HG02678 (cell line): ENCODE measurements around the gene PLD4.

Source experiments
- ATAC-seq: cut with Tn5 transposase; IDR thresholded peaks from one replicate; pipeline ENCODE4 v1.9.1; 2021; ENCODE audit warnings: mild to moderate bottlenecking, moderate library complexity; ENCODE audit not compliant: unreplicated experiment

Gene PLD4

GRCh38 chr14:104973135-104973384, 48.4 kb downstream of the PLD4 start:
- no peak for ATAC-seq

DNA sequence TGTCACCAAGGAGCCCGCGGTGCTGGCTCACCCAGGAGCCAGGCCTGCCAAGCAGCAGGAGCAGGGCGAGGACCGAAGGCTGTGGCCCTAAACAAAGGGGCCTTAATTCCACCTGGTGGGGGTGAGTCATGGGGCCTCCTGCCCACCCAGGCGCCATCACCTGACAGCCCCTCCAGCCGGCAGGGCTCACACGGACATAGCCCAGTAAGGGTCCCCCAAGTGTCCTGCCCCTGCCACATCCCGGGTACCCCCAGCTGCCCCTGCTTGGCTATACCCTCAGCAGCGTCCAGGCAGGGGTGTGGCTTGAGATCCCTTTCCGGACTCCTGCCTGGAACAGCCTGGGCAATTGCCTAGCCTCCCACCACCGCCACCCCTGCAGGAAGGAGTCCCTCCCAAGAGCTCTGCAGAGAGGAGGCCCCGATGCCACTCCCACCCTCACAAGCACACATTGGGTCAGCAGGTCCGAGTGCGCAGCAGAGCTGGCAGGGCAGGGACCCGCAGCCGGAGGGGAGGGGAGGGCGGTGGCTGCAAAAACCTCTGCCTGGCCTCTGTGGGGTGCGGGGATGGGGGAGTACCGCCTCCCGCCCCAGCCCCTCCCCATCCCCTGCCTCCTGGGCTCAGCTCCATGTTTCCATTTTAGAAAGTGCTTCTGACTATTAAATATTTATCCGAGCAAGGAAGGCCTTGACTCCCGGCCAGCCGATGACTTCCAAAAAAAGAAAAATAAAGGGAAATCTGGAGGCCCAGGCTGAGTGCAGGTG, 48.9 kb downstream of the PLD4 start:
- no peak for ATAC-seq

GRCh38 chr14:104974146-104974541, 49.5 kb downstream of the PLD4 start:
- no peak for ATAC-seq

DNA sequence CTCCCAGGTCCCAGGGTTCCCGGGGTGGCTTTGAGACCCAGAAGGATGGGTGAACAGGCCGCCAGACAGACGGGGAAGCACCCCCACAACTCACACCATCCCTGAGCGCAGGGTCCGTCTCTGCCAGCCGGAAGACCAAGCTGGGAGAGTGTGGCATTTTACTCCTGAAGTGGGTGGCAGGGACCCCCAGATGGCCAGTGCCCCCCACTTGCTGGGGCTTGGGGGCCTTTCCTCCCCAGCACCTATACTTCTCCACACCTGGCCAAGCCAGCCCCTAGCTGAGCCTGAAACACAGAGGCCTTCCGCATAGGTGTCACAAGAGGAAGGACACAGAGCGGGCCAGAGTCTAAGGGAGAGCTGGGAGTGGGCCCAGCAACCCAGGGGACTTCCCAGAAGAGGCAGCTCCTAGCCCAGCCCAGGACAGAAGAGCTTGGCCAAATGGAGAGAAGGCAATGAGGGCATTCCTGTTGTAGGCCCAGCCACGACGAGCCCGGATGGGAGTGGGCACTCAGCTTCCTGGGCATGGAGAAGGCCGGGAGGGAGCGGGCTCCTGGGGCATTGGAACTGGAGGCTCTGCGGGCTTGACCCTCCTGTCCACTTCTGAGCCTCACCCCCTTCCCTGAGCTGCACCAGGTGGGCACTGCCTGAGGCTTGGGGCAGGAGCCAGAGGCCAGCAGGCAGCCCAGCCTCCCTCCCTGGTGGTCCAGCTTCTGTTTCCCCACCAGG, 50.1 kb downstream of the PLD4 start:
- ATAC-seq, result no peak

- ATAC-seq, result no peak
Observed at GRCh38 chr14:104975481-104976197, 51.0 kb downstream of the PLD4 start.

- no peak for ATAC-seq
Observed at GRCh38 chr14:104976198-104977007, 51.7 kb downstream of the PLD4 start.

- no peak for ATAC-seq
Observed at GRCh38 chr14:104977008-104977680, 52.5 kb downstream of the PLD4 start.

DNA sequence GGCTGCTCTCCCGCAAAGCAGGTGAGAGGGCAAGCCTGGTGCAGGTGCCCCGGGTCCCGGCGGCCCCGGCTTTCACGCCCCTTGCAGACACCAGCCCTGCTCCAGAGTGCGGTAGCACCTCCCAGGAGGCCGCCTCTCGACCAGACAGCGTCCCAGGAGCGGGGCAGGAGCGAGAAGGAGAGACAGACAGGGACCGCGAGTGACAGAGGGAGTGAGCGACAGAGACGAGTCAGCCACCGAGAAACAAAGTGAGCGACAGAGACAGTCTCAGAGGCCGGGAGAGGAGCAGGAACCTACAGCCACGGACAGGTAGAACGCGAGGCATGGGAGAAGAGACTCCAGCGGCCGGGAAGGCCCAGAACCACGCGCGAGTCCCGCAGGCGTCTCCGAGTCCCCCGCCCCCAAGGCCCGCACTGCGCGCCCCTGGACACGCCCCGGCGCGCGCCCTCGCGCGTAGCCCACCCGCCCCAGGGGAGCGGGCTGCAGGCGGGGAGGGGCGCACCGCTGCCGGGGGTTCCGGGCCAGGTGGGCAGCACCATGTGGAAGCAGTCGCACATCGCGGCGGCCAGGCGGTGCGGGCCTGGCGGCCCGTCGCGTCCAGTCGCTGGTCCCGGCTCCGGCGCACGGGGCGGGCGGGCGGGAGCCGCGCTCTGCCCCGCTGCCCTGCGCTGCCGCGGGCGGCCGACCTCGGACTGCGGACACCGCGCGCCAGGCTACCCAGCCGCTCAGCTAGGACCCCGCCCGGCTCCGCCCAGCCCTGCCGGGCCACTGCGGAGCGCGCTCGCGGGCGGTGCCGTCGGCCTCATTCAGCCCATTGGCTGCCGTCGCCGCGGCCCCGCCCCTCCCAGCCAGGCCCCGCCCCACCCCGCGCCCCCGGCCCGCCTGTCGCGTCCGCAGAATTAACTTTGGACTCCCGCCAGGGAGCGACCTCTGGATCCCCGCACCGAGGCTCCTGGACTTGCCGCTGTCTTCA, 53.3 kb downstream of the PLD4 start, which contains the start of gene AHNAK2:
Gene AHNAK2 (minus strand): TSS at position 694 of the 973 bp plus-strand sequence. CDS start 137 bp downstream, at position 557.
- ATAC-seq, result no peak

DNA sequence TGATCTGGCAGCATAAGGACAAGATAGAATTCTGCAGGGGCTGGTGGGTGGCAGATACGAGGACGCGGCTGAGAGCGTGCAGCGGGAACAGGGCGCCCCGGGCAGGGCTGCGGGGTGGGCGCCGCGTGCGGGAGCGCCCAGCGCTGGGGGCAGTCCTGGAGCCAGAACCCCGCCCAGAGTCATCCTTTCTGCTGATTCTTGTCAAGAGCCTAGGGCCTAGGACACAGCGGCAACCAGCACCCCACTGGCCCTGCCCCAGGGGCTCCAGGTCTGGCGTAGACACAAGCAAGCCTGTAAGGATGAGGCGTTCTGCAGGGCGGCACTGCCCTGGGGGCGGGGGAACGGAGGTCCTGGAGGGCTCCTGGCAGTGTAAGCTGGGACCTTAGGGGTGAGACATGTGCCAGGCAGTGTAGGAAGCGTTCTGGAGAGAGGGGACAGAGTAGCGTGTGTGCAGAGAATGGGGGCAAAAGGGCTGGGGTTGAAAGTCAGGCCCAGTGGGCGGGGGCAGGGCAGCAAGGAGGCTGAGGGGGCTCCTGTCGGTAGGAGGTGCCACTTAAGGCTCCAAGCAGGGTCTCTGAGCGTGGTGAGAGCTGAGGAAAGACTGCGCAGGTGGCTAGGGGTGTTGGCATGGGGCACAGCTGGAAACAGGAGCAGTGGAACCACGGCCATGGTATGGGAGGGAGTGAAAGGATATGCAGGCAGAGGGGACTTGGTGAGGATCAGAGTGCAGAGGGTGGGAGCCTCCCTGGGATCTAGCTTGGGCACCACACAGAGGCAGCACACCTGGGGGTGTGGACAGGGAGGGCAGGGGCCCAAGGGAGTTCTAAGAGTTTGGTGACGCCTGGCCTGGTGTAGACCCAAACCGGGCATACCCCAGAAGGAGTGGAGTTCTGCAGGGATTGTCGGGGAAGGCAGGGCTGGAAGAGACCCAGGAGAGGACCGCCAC, 54.3 kb downstream of the PLD4 start:
- ATAC-seq, result no peak

- ATAC-seq, result no peak
Observed at GRCh38 chr14:104979758-104980610, 55.3 kb downstream of the PLD4 start.

GRCh38 chr14:104980611-104981531, 56.2 kb downstream of the PLD4 start:
- no peak for ATAC-seq

DNA sequence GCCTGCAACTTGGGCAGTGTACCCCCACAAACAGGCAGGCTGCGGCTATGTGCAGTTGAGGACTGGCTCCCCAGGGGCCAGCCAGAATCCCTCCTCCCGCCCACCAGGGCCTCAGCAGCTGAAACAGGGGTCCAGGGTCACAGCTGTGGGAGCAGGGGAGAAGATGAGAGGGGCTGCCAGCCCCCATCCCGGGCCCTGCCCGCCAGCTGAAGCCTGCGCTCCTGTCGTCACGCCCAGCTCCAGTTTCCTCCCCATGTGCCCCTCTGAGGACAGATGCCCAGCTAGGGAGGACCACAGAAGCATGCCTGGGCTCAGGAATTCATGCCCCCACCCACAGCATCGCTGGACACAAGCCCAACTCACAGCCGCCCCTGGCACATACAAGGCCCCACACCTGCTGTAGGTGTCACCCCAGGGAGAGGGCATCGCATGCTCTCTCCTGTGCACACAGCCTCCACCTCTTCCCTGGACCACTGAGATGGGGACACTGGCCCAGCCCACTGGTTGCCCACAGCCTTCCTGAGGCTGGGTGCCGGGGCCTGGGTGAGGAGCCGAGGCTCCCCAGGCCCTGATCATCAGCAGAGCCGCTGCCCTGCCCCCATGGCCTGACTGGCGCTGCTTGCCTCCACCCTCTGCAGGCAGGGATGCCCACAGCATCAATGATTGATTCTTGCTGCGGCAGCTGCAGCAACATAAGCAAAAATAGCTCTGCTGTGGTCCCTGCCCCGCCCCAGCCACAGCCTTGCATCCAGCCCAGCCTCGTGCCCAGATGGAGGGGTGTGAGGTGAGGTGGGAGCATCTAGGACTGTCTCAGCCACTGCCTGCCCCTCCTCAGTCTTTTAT, 57.2 kb downstream of the PLD4 start:
- ATAC-seq, result no peak

DNA sequence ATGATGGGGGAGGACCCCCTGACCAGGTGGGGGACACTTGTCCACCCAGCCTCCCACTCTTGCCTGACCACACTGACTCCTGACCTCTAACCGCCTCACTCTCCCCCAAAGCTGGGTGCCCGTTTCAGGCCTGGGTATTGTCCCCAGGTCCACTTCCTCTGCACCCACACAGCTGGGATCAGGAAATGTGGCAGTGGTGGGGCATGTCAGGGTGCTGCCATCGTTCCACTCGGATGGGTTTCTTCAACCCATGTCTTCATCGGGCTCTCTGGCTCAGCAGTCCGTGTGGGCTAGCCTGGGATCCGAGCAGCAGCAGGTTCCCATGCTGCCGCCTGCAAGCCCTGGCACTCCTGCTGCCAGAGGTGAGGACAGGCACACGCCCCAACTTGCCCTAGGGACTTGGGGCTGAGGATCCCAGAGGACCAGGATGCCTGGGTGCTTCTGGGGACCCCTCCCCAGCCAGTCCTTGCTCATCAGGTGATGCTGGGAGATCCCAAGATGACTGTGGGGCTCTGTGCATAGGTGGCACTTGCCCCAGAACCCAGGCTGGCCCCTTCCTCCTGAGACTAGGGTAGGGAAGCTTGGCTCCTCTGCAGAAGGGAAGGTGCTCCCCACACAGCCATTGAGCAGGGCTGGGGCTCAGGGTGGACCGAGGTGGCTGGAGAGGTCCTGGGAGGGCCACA, 58.0 kb downstream of the PLD4 start:
- ATAC-seq, result no peak
